ENCODE measurements around the gene EEF1AKMT4. TPM values are rescaled to one million over a fixed set of nuclear protein-coding genes. Genes with fewer than 3 reads are reported as not detected.

Gene EEF1AKMT4
- total and polyA plus RNA-seq, 2 of the 4 experiments (the other 2 are of a cell fraction): 2.9 to 3.6 TPM

- H3K4me2 ChIP-seq (ENCODE audit: low read depth, low read length): no peak overlapping the region
- H3K79me1 ChIP-seq (ENCODE audit: low read depth in 1 of 2, low read length in 2 of 2): no peaks in the 10 kb centered on the region
- H3K4me1 ChIP-seq (ENCODE audit: control insufficient read depth, insufficient read depth, low read length): no peaks in the 10 kb centered on the region
- no peak overlapping the region for H3K4ac ChIP-seq (ENCODE audit: low read depth, low read length)
- no peaks in the 10 kb centered on the region for H3K36me3 ChIP-seq (ENCODE audit: control insufficient read depth, insufficient read depth, low read length)
- H3K23ac ChIP-seq (ENCODE audit: low read depth, low read length): no peak overlapping the region
- H4K8ac ChIP-seq (ENCODE audit: low read depth in 2 of 2, low read length in 2 of 2): no peak overlapping the region
- H3K9me1 ChIP-seq (ENCODE audit: insufficient read depth, low read length): no peaks in the 10 kb centered on the region
- no peak overlapping the region for H3K56ac ChIP-seq (ENCODE audit: extremely low read depth, insufficient read depth, low read length)
- no peak overlapping the region for H3K4me3 ChIP-seq (ENCODE audit: insufficient read depth, low read depth, low read length)
- CTCF ChIA-PET: no interaction called here
- no peak overlapping the region for H4K5ac ChIP-seq (ENCODE audit: low read depth, low read length)
- 65% methylated on average over 8 of the region's 8 CpGs; no CpG with 5 or more reads in 1 of the 2 experiments for WGBS, 2 experiments (ENCODE audit: extremely low coverage in 2 of 2, insufficient read length in 1 of 2)
- H2BK15ac ChIP-seq (ENCODE audit: low read depth, low read length): no peak overlapping the region
- no peak overlapping the region for H2AFZ ChIP-seq (replicated peaks; ENCODE audit: low read length, poor library complexity)
- POLR2A ChIA-PET (ENCODE audit: unreplicated experiment): interaction anchor here (1.1 kb wide), 1 partner anchor 27 kb away, joined by 3 read pairs; no protein-coding TSS in a partner anchor
- no peak overlapping the region for H2AK9ac ChIP-seq (replicated peaks; ENCODE audit: low read depth, low read length, poor library complexity)
- no peak for TF ChIP-seq FOS (IDR thresholded peaks at IDR 0.05; ENCODE audit: low read depth, low read length)
- no peak for TF ChIP-seq CEBPB (IDR thresholded peaks at IDR 0.05; ENCODE audit: low read depth, low read length)
- no peak for TF ChIP-seq POLR2A (IDR thresholded peaks at IDR 0.05; ENCODE audit: low read depth, low read length)
- no peak for TF ChIP-seq RFX5 (IDR thresholded peaks at IDR 0.05; ENCODE audit: low read depth, low read length)
- no peak for TF ChIP-seq USF2 (IDR thresholded peaks at IDR 0.05; ENCODE audit: low read depth, low read length)
- no peak for TF ChIP-seq MAZ (IDR thresholded peaks at IDR 0.05; ENCODE audit: borderline replicate concordance, low read depth, low read length)
- TF ChIP-seq MAFK (IDR thresholded peaks at IDR 0.05; ENCODE audit: low read depth, low read length): no peak
- no peak for TF ChIP-seq ELK1 (IDR thresholded peaks at IDR 0.05; ENCODE audit: borderline replicate concordance, low read depth, low read length)
- TF ChIP-seq CHD1 (IDR thresholded peaks at IDR 0.05; ENCODE audit: low read depth, low read length): no peak
- no peak for TF ChIP-seq CTCF (conservative IDR thresholded peaks at IDR 0.05; ENCODE audit: low read depth, low read length)
- TF ChIP-seq NFE2L2 (IDR thresholded peaks at IDR 0.05; ENCODE audit: low read depth, low read length): no peak
- no peak for TF ChIP-seq MXI1 (IDR thresholded peaks at IDR 0.05; ENCODE audit: borderline replicate concordance, low read depth, low read length)
- TF ChIP-seq RCOR1 (IDR thresholded peaks at IDR 0.05; ENCODE audit: insufficient replicate concordance, low read length): no peak
- TF ChIP-seq BHLHE40 (IDR thresholded peaks at IDR 0.05; ENCODE audit: low read depth, low read length): no peak
- H2AK5ac ChIP-seq (ENCODE audit: low read depth, low read length): no peak overlapping the region
- no peaks in the 10 kb centered on the region for H4K20me1 ChIP-seq (ENCODE audit: insufficient read depth, low read length)
- no peak overlapping the region for H2BK20ac ChIP-seq (ENCODE audit: low read depth, low read length)
- H2BK5ac ChIP-seq (ENCODE audit: low read depth, low read length, poor library complexity, severe bottlenecking): no peak overlapping the region
- H2BK120ac ChIP-seq (ENCODE audit: low read depth, low read length): no peak overlapping the region
- H3K9me3 ChIP-seq (ENCODE audit: control insufficient read depth, insufficient read depth, low read length): no peaks in the 10 kb centered on the region
- peaks cover 20% of the 10 kb centered on the region for H3K27me3 ChIP-seq (ENCODE audit: control insufficient read depth, insufficient read depth, low read length)
- no peak overlapping the region for H3K14ac ChIP-seq (replicated peaks; ENCODE audit: low read depth, low read length)
- dilution Hi-C loops (cut with HindIII; ENCODE audit: low sequenced_read_pairs, unreplicated experiment) (no loop called here), intact Hi-C loops (cut with micrococcal nuclease) (no loop called here), in situ Hi-C loops (cut with MboI; ENCODE audit: low sequenced_read_pairs) (no loop called here)
- no peak overlapping the region for H3K18ac ChIP-seq (ENCODE audit: low read depth, low read length)
- DNase-seq (no peak), ATAC-seq (ENCODE audit: low read depth) (no peak)
- H3K9ac ChIP-seq (ENCODE audit: low read depth, low read length): no peak overlapping the region
- no peak overlapping the region for H3K27ac ChIP-seq (ENCODE audit: insufficient read depth, low read length)
- H4K91ac ChIP-seq (ENCODE audit: insufficient read depth, low read depth, low read length): no peak overlapping the region
- BruUV-seq (replicated peaks): no TSS peak
Measured at GRCh38 chr3:184203526-184203925, 45.9 kb upstream of the EEF1AKMT4 start.

Measured in IMR-90 (cell line).